ENCODE results near the gene CPVL. TPM values are rescaled to one million over a fixed set of nuclear protein-coding genes. Genes with fewer than 3 reads are reported as not detected.
"Not testable (repeated sequence)": the region's sequence is repeated elsewhere in the genome, so short reads cannot be mapped to it uniquely, and the experiment has no call there.

Gene CPVL
- total RNA-seq, 1 donor from 2014 or later = not detected

- no peak overlapping the region for H3K27ac Mint-ChIP-seq
- H3K4me3 Mint-ChIP-seq (ENCODE audit: low read depth) = no peak overlapping the region
- H3K4me1 Mint-ChIP-seq (ENCODE audit: low read depth) = no peaks in the 10 kb centered on the region
- intact Hi-C loops (cut with micrococcal nuclease) = no loop called here
- no peak for DNase-seq (ENCODE audit: low spot score)
- H3K9me3 Mint-ChIP-seq = no peaks in the 10 kb centered on the region
- peaks cover 1% of the 10 kb centered on the region for H3K27me3 Mint-ChIP-seq (ENCODE audit: low read depth)
- H3K36me3 Mint-ChIP-seq (ENCODE audit: low read depth) = no peaks in the 10 kb centered on the region
Measured at GRCh38 chr7:29127527-29127926, 18.8 kb downstream of the CPVL start.

DNA sequence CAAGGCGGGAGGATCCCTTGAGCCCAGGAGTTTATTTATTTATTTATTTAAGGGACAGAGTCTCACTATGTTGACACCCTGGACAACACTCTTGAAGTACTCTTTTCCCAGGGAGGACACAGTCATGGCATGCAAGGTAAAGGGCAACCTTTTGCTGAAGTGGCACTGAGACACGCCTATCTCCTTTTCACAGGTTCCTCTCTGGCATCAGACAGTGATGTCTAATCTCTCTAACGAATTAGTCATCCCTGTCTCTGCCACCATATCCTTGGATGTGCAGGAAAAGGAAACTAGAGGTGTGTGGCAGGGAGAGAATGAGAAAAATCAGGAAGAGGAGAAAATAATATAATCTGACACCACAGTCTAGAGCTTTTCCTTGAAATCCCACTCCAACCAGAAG is 19.5 kb downstream of the CPVL start:
- H3K4me3 Mint-ChIP-seq (ENCODE audit: low read depth) = no peak overlapping the region
- no peak overlapping the region for H3K27ac Mint-ChIP-seq
- no peak for DNase-seq (ENCODE audit: low spot score)
- peaks cover 1% of the 10 kb centered on the region for H3K27me3 Mint-ChIP-seq (ENCODE audit: low read depth)
- no peaks in the 10 kb centered on the region for H3K9me3 Mint-ChIP-seq
- intact Hi-C loops (cut with micrococcal nuclease) = no loop called here
- H3K4me1 Mint-ChIP-seq (ENCODE audit: low read depth) = no peaks in the 10 kb centered on the region
- no peaks in the 10 kb centered on the region for H3K36me3 Mint-ChIP-seq (ENCODE audit: low read depth)

DNA sequence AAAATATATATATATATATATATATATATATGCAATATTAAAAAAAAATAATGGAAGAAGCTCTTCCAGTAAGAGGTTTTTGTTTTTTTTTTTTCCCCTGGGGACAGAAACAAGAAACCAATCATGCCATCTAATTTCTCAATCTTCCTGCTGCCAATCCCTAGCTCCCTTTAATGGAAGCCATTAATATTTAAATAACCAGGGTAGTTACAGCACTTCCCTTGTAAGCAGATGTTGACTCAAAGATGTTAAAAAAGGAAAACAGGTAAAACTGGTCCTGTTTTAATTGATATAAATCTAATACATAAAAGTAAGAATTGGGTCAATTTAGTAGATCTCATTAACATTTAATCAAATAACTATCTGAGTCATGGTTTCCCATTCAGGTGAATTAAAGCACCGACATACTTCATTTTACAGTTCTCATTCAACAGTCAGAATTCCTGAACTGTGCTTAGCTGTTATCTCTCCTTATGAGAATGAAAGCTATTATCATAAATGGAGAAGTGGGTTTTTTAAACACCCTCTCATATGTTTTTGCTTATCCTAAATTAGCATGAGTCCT is 22.6 kb downstream of the CPVL start:
- no peak for DNase-seq (ENCODE audit: low spot score)
- Mint-ChIP-seq H3K27ac (no peak overlapping the region), H3K36me3 (ENCODE audit: low read depth) (no peaks in the 10 kb centered on the region), H3K4me1 (ENCODE audit: low read depth) (no peaks in the 10 kb centered on the region), H3K4me3 (ENCODE audit: low read depth) (no peak overlapping the region), H3K9me3 (no peaks in the 10 kb centered on the region), H3K27me3 (ENCODE audit: low read depth) (peaks cover 1% of the 10 kb centered on the region)
- intact Hi-C loops (cut with micrococcal nuclease) = no loop called here

GRCh38 chr7:29122759-29123158 is 23.6 kb downstream of the CPVL start:
- no peak for DNase-seq (ENCODE audit: low spot score)
- Mint-ChIP-seq H3K4me3 (ENCODE audit: low read depth) (no peak overlapping the region), H3K27me3 (ENCODE audit: low read depth) (peaks cover 3% of the 10 kb centered on the region), H3K27ac (no peak overlapping the region), H3K36me3 (ENCODE audit: low read depth) (no peaks in the 10 kb centered on the region), H3K4me1 (ENCODE audit: low read depth) (no peaks in the 10 kb centered on the region), H3K9me3 (no peaks in the 10 kb centered on the region)
- intact Hi-C loops (cut with micrococcal nuclease) = no loop called here

DNA sequence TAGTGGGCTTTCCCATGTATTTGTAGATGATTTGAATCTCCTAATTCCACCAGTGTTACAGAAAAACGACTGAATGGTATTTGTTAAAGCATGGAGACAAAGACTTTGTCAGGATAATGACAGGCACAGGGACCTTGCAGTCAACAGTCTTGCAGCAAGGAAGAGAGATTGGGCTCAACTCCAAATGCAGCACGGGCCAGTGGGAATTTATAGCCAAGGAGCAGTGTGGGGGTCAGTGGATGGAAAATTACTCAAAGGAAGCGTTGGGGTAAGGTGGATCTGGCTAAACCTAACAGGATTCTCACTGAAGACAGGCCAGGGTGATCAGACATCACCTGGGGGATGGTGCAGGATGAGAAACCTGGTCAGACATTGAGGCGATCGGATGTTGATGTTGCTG is 24.3 kb downstream of the CPVL start:
- H3K4me3 Mint-ChIP-seq (ENCODE audit: low read depth) = no peak overlapping the region
- H3K27me3 Mint-ChIP-seq (ENCODE audit: low read depth) = peaks cover 3% of the 10 kb centered on the region
- no peak overlapping the region for H3K27ac Mint-ChIP-seq
- H3K4me1 Mint-ChIP-seq (ENCODE audit: low read depth) = no peaks in the 10 kb centered on the region
- no peak for DNase-seq (ENCODE audit: low spot score)
- H3K36me3 Mint-ChIP-seq (ENCODE audit: low read depth) = no peaks in the 10 kb centered on the region
- intact Hi-C loops (cut with micrococcal nuclease) = no loop called here
- no peaks in the 10 kb centered on the region for H3K9me3 Mint-ChIP-seq

DNA sequence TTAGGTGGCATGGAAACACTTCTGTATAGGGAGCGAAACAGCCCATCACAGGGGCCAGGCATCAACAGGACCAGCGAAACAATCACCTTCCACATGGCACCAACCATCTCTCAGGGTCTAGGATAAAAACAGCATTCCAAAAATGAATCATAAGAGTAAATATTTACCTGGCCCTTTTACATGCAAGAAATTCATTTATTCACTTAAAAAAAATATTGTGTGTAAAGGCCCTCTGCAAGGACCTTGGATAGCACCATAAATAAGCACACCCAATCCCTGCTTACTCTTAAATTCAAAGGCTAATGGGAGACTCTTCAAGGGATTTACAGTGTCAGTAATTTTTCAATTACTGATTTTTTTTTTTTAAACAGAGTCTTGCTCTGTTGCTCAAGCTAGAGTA is 25.4 kb downstream of the CPVL start:
- no peak overlapping the region for H3K4me3 Mint-ChIP-seq (ENCODE audit: low read depth)
- intact Hi-C loops (cut with micrococcal nuclease) = no loop called here
- H3K27me3 Mint-ChIP-seq (ENCODE audit: low read depth) = peaks cover 6% of the 10 kb centered on the region
- H3K27ac Mint-ChIP-seq = no peak overlapping the region
- no peaks in the 10 kb centered on the region for H3K9me3 Mint-ChIP-seq
- H3K4me1 Mint-ChIP-seq (ENCODE audit: low read depth) = no peaks in the 10 kb centered on the region
- no peak for DNase-seq (ENCODE audit: low spot score)
- H3K36me3 Mint-ChIP-seq (ENCODE audit: low read depth) = no peaks in the 10 kb centered on the region

GRCh38 chr7:29119538-29119937 is 26.8 kb downstream of the CPVL start:
- peaks cover 14% of the 10 kb centered on the region for H3K27me3 Mint-ChIP-seq (ENCODE audit: low read depth)
- intact Hi-C loops (cut with micrococcal nuclease) = loop anchor here (10.0 kb wide), 1 partner anchor 125 kb away; no protein-coding TSS in a partner anchor
- no peaks in the 10 kb centered on the region for H3K4me1 Mint-ChIP-seq (ENCODE audit: low read depth)
- no peak for DNase-seq (ENCODE audit: low spot score)
- H3K9me3 Mint-ChIP-seq = no peaks in the 10 kb centered on the region
- H3K27ac Mint-ChIP-seq = no peak overlapping the region
- H3K36me3 Mint-ChIP-seq (ENCODE audit: low read depth) = no peaks in the 10 kb centered on the region
- H3K4me3 Mint-ChIP-seq (ENCODE audit: low read depth) = no peak overlapping the region

- Mint-ChIP-seq H3K27me3 (ENCODE audit: low read depth) (peaks cover 14% of the 10 kb centered on the region), H3K9me3 (no peaks in the 10 kb centered on the region), H3K4me1 (ENCODE audit: low read depth) (peaks cover 9% of the 10 kb centered on the region), H3K36me3 (ENCODE audit: low read depth) (no peaks in the 10 kb centered on the region), H3K4me3 (ENCODE audit: low read depth) (no peak overlapping the region), H3K27ac (no peak overlapping the region)
- intact Hi-C loops (cut with micrococcal nuclease) = loop anchor here (10.0 kb wide), 1 partner anchor 128 kb away; no protein-coding TSS in a partner anchor
- DNase-seq (ENCODE audit: low spot score) = no peak
Measured at GRCh38 chr7:29116361-29117200, 29.8 kb downstream of the CPVL start.

DNA sequence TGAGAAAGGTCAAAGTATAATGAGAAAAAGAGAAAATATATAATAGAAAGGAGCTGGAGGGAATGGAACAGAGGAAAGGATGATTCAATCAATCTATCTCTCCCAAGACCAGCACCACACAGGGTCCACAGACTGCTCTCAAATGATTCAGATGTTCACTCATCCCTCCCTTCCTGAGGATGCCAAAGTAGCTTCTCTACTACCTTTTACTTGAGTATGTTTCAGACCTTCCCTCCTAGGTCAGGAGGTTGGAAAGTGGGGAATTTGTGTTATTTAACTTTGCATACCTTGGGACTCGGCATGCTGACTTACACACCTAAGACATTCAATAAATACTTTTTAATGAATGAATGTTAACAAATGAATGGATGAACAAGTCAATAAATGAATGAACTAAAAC is 30.6 kb downstream of the CPVL start:
- no peaks in the 10 kb centered on the region for H3K9me3 Mint-ChIP-seq
- peaks cover 9% of the 10 kb centered on the region for H3K4me1 Mint-ChIP-seq (ENCODE audit: low read depth)
- peaks cover 18% of the 10 kb centered on the region for H3K27me3 Mint-ChIP-seq (ENCODE audit: low read depth)
- intact Hi-C loops (cut with micrococcal nuclease) = loop anchor here (10.0 kb wide), 1 partner anchor 129 kb away; no protein-coding TSS in a partner anchor
- no peaks in the 10 kb centered on the region for H3K36me3 Mint-ChIP-seq (ENCODE audit: low read depth)
- H3K4me3 Mint-ChIP-seq (ENCODE audit: low read depth) = no peak overlapping the region
- DNase-seq (ENCODE audit: low spot score) = no peak
- H3K27ac Mint-ChIP-seq = no peak overlapping the region

GRCh38 chr7:29115130-29115687 is 31.1 kb downstream of the CPVL start:
- no peak for DNase-seq (ENCODE audit: low spot score)
- no peaks in the 10 kb centered on the region for H3K9me3 Mint-ChIP-seq
- no peak overlapping the region for H3K27ac Mint-ChIP-seq
- peaks cover 9% of the 10 kb centered on the region for H3K4me1 Mint-ChIP-seq (ENCODE audit: low read depth)
- H3K36me3 Mint-ChIP-seq (ENCODE audit: low read depth) = no peaks in the 10 kb centered on the region
- no peak overlapping the region for H3K4me3 Mint-ChIP-seq (ENCODE audit: low read depth)
- H3K27me3 Mint-ChIP-seq (ENCODE audit: low read depth) = peaks cover 21% of the 10 kb centered on the region
- intact Hi-C loops (cut with micrococcal nuclease) = loop anchor here (10.0 kb wide), 1 partner anchor 130 kb away; no protein-coding TSS in a partner anchor

GRCh38 chr7:29114266-29114665 is 32.1 kb downstream of the CPVL start:
- not testable (repeated sequence) for H3K36me3 Mint-ChIP-seq (ENCODE audit: low read depth); DNase-seq (ENCODE audit: low spot score); H3K27ac Mint-ChIP-seq; H3K9me3 Mint-ChIP-seq; H3K4me1 Mint-ChIP-seq (ENCODE audit: low read depth); H3K4me3 Mint-ChIP-seq (ENCODE audit: low read depth)
- H3K27me3 Mint-ChIP-seq (ENCODE audit: low read depth) = peaks cover 24% of the 10 kb centered on the region
- intact Hi-C loops (cut with micrococcal nuclease) = loop anchor here (5.0 to 10.0 kb wide), 2 partner anchors 131 to 293 kb away; no protein-coding TSS in a partner anchor

DNA sequence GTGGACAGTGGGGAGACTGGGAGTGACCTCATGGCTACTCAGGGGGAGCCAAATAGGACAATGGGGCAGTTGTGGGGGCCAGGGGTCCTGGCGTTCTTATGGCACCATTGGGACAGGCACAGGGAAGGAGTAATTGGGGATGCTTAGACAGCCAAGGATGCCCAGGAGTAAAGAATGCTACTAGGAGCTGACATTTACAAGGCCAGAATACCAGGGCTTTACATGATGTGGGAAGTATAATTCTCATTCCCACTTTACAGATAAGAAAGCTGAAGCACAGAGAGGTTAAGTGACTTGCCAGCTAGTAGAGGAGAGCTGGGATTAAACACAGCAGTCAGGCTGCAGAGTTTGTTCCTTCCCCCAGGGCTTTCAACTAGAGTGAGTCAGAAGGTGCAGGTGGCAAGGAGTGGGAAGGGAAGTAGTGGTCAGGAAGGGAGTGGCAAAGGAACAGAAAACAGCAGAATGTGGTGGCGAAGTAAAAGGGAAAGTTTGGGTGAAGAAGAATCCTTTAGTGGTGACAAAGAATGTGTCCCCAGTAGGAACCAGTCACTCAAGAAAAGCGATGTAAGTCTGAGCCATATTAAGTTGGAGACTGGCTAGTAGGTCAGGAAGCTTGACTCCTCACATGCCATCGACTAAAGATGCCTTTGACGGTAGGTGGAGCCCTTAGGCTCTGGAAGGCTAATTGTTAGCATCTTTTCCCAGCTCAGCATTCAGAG is 32.8 kb downstream of the CPVL start:
- Mint-ChIP-seq H3K27me3 (ENCODE audit: low read depth) (peaks cover 24% of the 10 kb centered on the region), H3K4me3 (ENCODE audit: low read depth) (no peak overlapping the region), H3K36me3 (ENCODE audit: low read depth) (no peaks in the 10 kb centered on the region), H3K4me1 (ENCODE audit: low read depth) (peaks cover 9% of the 10 kb centered on the region), H3K27ac (no peak overlapping the region), H3K9me3 (no peaks in the 10 kb centered on the region)
- no peak for DNase-seq (ENCODE audit: low spot score)
- intact Hi-C loops (cut with micrococcal nuclease) = loop anchor here (5.0 to 10.0 kb wide), 2 partner anchors 131 to 294 kb away; no protein-coding TSS in a partner anchor
